K562 (cell line): ENCODE measurements around the gene PLPPR1. TPM values are rescaled to one million over a fixed set of nuclear protein-coding genes. Genes with fewer than 3 reads are reported as not detected.

Source experiments
- ATAC-seq: fragments of 200-7000 bp; cut with Tn5 transposase; 3 replicates; pipeline ENCODE4 v1.9.1; 2020; ENCODE audit warnings: moderate library complexity
- BruUV-seq: library from RNA; stranded (reverse); fragments of 400-500 nt; replicated peaks from 2 replicates; lab custom pipeline; 2021; lab: Mats Ljungman, UMichigan
- CTCF ChIA-PET: fragments of 300-600 bp; formaldehyde crosslinking; extraction: SDS; loops from one replicate; lab custom pipeline; 2021; ENCODE audit warnings: low intra/inter-chr PET ratio; lab: Yijun Ruan, JAX
- POLR2A ChIA-PET: fragments of 300-600, 350-650 bp; sonication (Branson Sonifier 250); formaldehyde crosslinking; extraction: SDS; loops from one replicate; lab custom pipeline; 2021; ENCODE audit warnings: antibody characterized with exemption, inconsistent platforms; lab: Yijun Ruan, JAX
- DNase-seq, 4 experiments: peaks; one replicate each; pipeline versions ENCODE4 v3.0.0 to v3.0.0-alpha.2; 2011 to 2018; ENCODE audit warnings: low spot score in 3 of 4, mixed read lengths in 3 of 4; ENCODE audit errors: extremely low read depth in 1 of 4
- FAIRE-seq: peaks from 2 replicates; lab custom pipeline; 2011; peaks lifted over from hg19 to GRCh38; lab: Jason Lieb, UNC
- H2AFZ ChIP-seq: 2 replicates; pipeline ENCODE4 v1.6.0; 2011; ENCODE audit warnings: low read depth, low read length, control low read depth, inconsistent platforms
- H3K27ac ChIP-seq: fragments of 200-600 bp; 3 replicates; pipeline ENCODE4 v1.8.0; 2011; ENCODE audit warnings: low read depth, mild to moderate bottlenecking, control low read depth, inconsistent platforms, low read length, moderate library complexity, mixed read lengths; ENCODE audit errors: extremely low read depth
- H3K27me3 ChIP-seq, 2 experiments: fragments of 300-600 bp in 1 of 2; 2 replicates in 1 of 2; 3 replicates in 1 of 2; pipeline versions ENCODE4 v1.6.0 to v1.8.0; 2011; ENCODE audit warnings: inconsistent platforms in 2 of 2, low read length in 2 of 2, mild to moderate bottlenecking in 1 of 2, mixed read lengths in 1 of 2, moderate library complexity in 1 of 2; ENCODE audit not compliant: control insufficient read depth in 2 of 2, insufficient read depth in 2 of 2
- H3K36me3 ChIP-seq: fragments of 300-600 bp; 3 replicates; pipeline ENCODE4 v1.8.0; 2011; ENCODE audit warnings: mild to moderate bottlenecking, low read length, inconsistent platforms; ENCODE audit not compliant: control insufficient read depth, insufficient read depth
- H3K4me1 ChIP-seq, 2 experiments: fragments of 200-600 bp in 1 of 2; replicated peaks in 1 of 2; 2 replicates in 1 of 2; 3 replicates in 1 of 2; pipeline versions ENCODE4 v1.5.1 to v1.8.0; 2011; ENCODE audit warnings: inconsistent platforms in 2 of 2, low read length in 2 of 2, mild to moderate bottlenecking in 1 of 2, mixed read lengths in 1 of 2, moderate library complexity in 1 of 2; ENCODE audit not compliant: control insufficient read depth in 2 of 2, insufficient read depth in 2 of 2
- H3K4me2 ChIP-seq: 2 replicates; pipeline ENCODE4 v1.6.1; 2011; ENCODE audit warnings: low read length, control low read depth, inconsistent platforms, mixed read lengths; ENCODE audit not compliant: insufficient read depth
- H3K4me3 ChIP-seq: fragments of 200-600 bp; sonication (generic), shearing (Covaris generic); 2 replicates; pipeline ENCODE4 v1.5.1; 2016; ENCODE audit warnings: control low read depth, inconsistent platforms
- H3K79me2 ChIP-seq: fragments of 200-600 bp; 3 replicates; pipeline ENCODE4 v1.8.0; 2011; ENCODE audit warnings: low read length, inconsistent platforms; ENCODE audit not compliant: control insufficient read depth, insufficient read depth
- H3K9ac ChIP-seq, 2 experiments: 2 replicates each; pipeline versions ENCODE4 v1.6.0 to v1.6.1; 2011; ENCODE audit warnings: low read depth in 2 of 2, low read length in 2 of 2, control low read depth in 1 of 2, inconsistent platforms in 1 of 2, mild to moderate bottlenecking in 1 of 2, mixed read lengths in 1 of 2; ENCODE audit not compliant: insufficient read depth in 1 of 2
- H3K9me1 ChIP-seq: one replicate; pipeline ENCODE4 v1.6.0; 2011; ENCODE audit warnings: inconsistent platforms, mild to moderate bottlenecking, low read length, moderate library complexity; ENCODE audit not compliant: control insufficient read depth, insufficient read depth
- H3K9me3 ChIP-seq: replicated peaks from 2 replicates; pipeline ENCODE4 v1.5.1; 2011; ENCODE audit warnings: low read depth, low read length, inconsistent platforms; ENCODE audit not compliant: control insufficient read depth, insufficient read depth
- H4K20me1 ChIP-seq: replicated peaks from 2 replicates; pipeline ENCODE4 v1.6.1; 2011; ENCODE audit warnings: low read length, inconsistent platforms, mixed read lengths; ENCODE audit not compliant: control insufficient read depth, insufficient read depth
- CBX5 ChIP-seq: IDR thresholded peaks from 2 replicates; pipeline ENCODE4 v1.6.1; 2014; ENCODE audit warnings: low read depth, borderline replicate concordance
- EHMT2 ChIP-seq: fragments of 450-650 bp; IDR thresholded peaks from 2 replicates; pipeline ENCODE4 v1.6.1; 2018; ENCODE audit warnings: antibody characterized with exemption
- JUND ChIP-seq, 2 experiments: IDR thresholded peaks; 2 replicates in 1 of 2; 3 replicates in 1 of 2; pipeline ENCODE4 v1.6.1; 2011; ENCODE audit warnings: borderline replicate concordance in 2 of 2, low read depth in 2 of 2, low read length in 2 of 2, improper control_type of control experiment in 1 of 2, missing biosample characterization in 1 of 2, missing genetic modification characterization in 1 of 2, missing genetic modification reagents in 1 of 2
- KLF16 ChIP-seq: IDR thresholded peaks from 2 replicates; pipeline ENCODE4 v1.6.1; 2016; ENCODE audit warnings: antibody characterized with exemption
- MCM2 ChIP-seq: fragments of 450-650 bp; IDR thresholded peaks from 2 replicates; pipeline ENCODE4 v1.6.1; 2017; ENCODE audit warnings: low read depth, mild to moderate bottlenecking
- PRMT5 ChIP-seq: sonication (generic); formaldehyde crosslinking; IDR thresholded peaks from 2 replicates; pipeline ENCODE4 v1.5.0; 2020; ENCODE audit warnings: missing genetic modification reagents
- RCOR1 ChIP-seq, 2 experiments: IDR thresholded peaks; 2 replicates each; pipeline ENCODE4 v1.6.1; 2012; ENCODE audit warnings: low read depth in 2 of 2, low read length in 2 of 2, borderline replicate concordance in 1 of 2, improper control_type of control experiment in 1 of 2
- SIX5 ChIP-seq, 2 experiments: IDR thresholded peaks; 2 replicates each; pipeline ENCODE4 v1.6.1; 2011; ENCODE audit warnings: low read length in 2 of 2, borderline replicate concordance in 1 of 2, low read depth in 1 of 2, mild to moderate bottlenecking in 1 of 2, moderate library complexity in 1 of 2; ENCODE audit not compliant: insufficient read depth in 1 of 2
- TOE1 ChIP-seq, 2 experiments: fragments of 450-650 bp in 1 of 2; sonication (generic) in 1 of 2; formaldehyde crosslinking in 1 of 2; IDR thresholded peaks; 2 replicates each; pipeline versions ENCODE4 v1.7.1 to v1.8.0; 2016 to 2022; ENCODE audit warnings: borderline replicate concordance in 2 of 2, mild to moderate bottlenecking in 2 of 2, antibody characterized with exemption in 1 of 2, inconsistent platforms in 1 of 2, low read depth in 1 of 2, missing genetic modification reagents in 1 of 2, moderate library complexity in 1 of 2
- ZBTB12 ChIP-seq: fragments of 250-450 bp; sonication (Bioruptor Pico); IDR thresholded peaks from 2 replicates; pipeline ENCODE4 v1.4.0; 2020
- ZNF12 ChIP-seq: sonication (generic); formaldehyde crosslinking; IDR thresholded peaks from 2 replicates; pipeline ENCODE4 v1.4.0; 2020; ENCODE audit warnings: mild to moderate bottlenecking, missing genetic modification reagents
- ZNF140 ChIP-seq: fragments of 250-450 bp; sonication (Bioruptor Pico); IDR thresholded peaks from 2 replicates; pipeline ENCODE4 v1.8.0; 2021; ENCODE audit warnings: moderate library complexity, mild to moderate bottlenecking, inconsistent platforms
- ZNF740 ChIP-seq, 3 experiments: fragments of 200-800 bp in 1 of 3; sonication (Bioruptor generic) in 1 of 3; sonication (generic) in 1 of 3; formaldehyde crosslinking in 1 of 3; IDR thresholded peaks; 2 replicates each; pipeline versions ENCODE4 v1.6.1 to v1.8.0; 2016 to 2022; ENCODE audit warnings: mild to moderate bottlenecking in 2 of 3, missing compliant biosample characterization in 2 of 3, missing genetic modification characterization in 2 of 3, missing genetic modification reagents in 1 of 3
- ZNF79 ChIP-seq: fragments of 250-450 bp; sonication (Bioruptor Pico); IDR thresholded peaks from 2 replicates; pipeline ENCODE4 v1.4.0; 2020; ENCODE audit warnings: low read depth, mild to moderate bottlenecking, moderate library complexity
- ZNF830 ChIP-seq: fragments of 250-450 bp; sonication (Bioruptor Pico); IDR thresholded peaks from 2 replicates; pipeline ENCODE4 v1.5.0; 2021; ENCODE audit warnings: mild to moderate bottlenecking
- WGBS: fragments of 100-300 bp; shearing (Covaris generic); methylation state at CpG from one replicate; pipeline ENCODE4 v1.1.6; 2016; ENCODE audit warnings: low coverage, mixed read lengths; ENCODE audit not compliant: insufficient coverage; ENCODE audit errors: missing lambda C conversion rate; 5-methylcytosine and 5-hydroxymethylcytosine counted together
- in situ Hi-C: fragments of 300-500 bp; cut with MboI; formaldehyde crosslinking; loops from 4 replicates; pipeline ENCODE4 v1.15.0; 2018; ENCODE audit warnings: inconsistent platforms, mixed read lengths
- intact Hi-C: fragments of 100-400 bp; cut with micrococcal nuclease; formaldehyde crosslinking; loops from 2 replicates; pipeline ENCODE4 v1.14.2; 2022
- polyA plus RNA-seq, 8 experiments: library from polyadenylated mRNA; depleted of rRNA in 4 of 8; stranded (reverse) in 5 of 8; unstranded in 3 of 8; fragments of >200 nt; fragmentation: Nextera tagmentation in 2 of 8; fragmentation: Illumina TruSeq in 1 of 8; extraction: Ambion mirVana in 2 of 8; extraction: Trizol in 1 of 8; gene quantifications; 2 replicates each; pipeline versions ENCODE4 v1.2.1 to v1.2.3, GENCODE V29; 2011 to 2014; ENCODE audit warnings: inconsistent platforms in 1 of 8, missing spikeins in 1 of 8
- total RNA-seq, 7 experiments: library from RNA; depleted of rRNA in 6 of 7; stranded (reverse); fragments of >200 nt in 6 of 7; fragmentation: Illumina TruSeq in 2 of 7; extraction: Trizol in 2 of 7; gene quantifications; 2 replicates each; pipeline versions ENCODE4 v1.2.1 to v1.2.3, GENCODE V29; 2011 to 2021; ENCODE audit warnings: low replicate concordance in 1 of 7

Gene PLPPR1
- total and polyA plus RNA-seq, 9 of the 15 experiments (the other 6 are each of a cell fraction or from before 2014, with no cell fraction given), result not detected

- no peaks in the 10 kb centered on the region for H3K36me3 ChIP-seq
- no peak for TF ChIP-seq SIX5 (IDR thresholded peaks at IDR 0.05; ENCODE audit: borderline replicate concordance in 1 of 2, insufficient read depth in 1 of 2, low read depth in 1 of 2, low read length in 2 of 2)
- no peak for TF ChIP-seq ZNF79 (CRISPR knock-in tag)
- no peak for TF ChIP-seq KLF16
- no peak for TF ChIP-seq ZBTB12 (CRISPR knock-in tag)
- no peak for TF ChIP-seq CBX5
- no peak for TF ChIP-seq ZNF140 (CRISPR knock-in tag)
- TF ChIP-seq ZNF740 (CRISPR knock-in tag; IDR thresholded peaks at IDR 0.05), result no peak
- no peak for TF ChIP-seq ZNF740 (tag; IDR thresholded peaks at IDR 0.05)
- TF ChIP-seq JUND (IDR thresholded peaks at IDR 0.05; ENCODE audit: borderline replicate concordance, low read depth, low read length), result no peak
- TF ChIP-seq JUND (tag; IDR thresholded peaks at IDR 0.05; ENCODE audit: borderline replicate concordance, low read depth, low read length), result no peak
- no peak for TF ChIP-seq TOE1 (IDR thresholded peaks at IDR 0.05; ENCODE audit: borderline replicate concordance)
- TF ChIP-seq TOE1 (CRISPR knock-in tag; IDR thresholded peaks at IDR 0.05; ENCODE audit: borderline replicate concordance, low read depth), result no peak
- TF ChIP-seq ZNF12 (CRISPR knock-in tag), result no peak
- TF ChIP-seq ZNF830 (CRISPR knock-in tag), result no peak
- TF ChIP-seq MCM2, result no peak
- TF ChIP-seq EHMT2, result no peak
- no peak for TF ChIP-seq PRMT5
- TF ChIP-seq RCOR1 (IDR thresholded peaks at IDR 0.05; ENCODE audit: borderline replicate concordance in 1 of 2, low read depth in 2 of 2, low read length in 2 of 2), result no peak
- TF ChIP-seq, all 486 proteins: peak for 0
- CTCF ChIA-PET, result no interaction called here
- Histone ChIP-seq H3K4me3 (no peak overlapping the region), H3K4me2 (no peak overlapping the region), H3K9ac (no peak overlapping the region), H3K27me3 (no peaks in the 10 kb centered on the region), H3K4me1 (no peaks in the 10 kb centered on the region), H2AFZ (no peak overlapping the region), H4K20me1 (no peaks in the 10 kb centered on the region), H3K9me3 (no peaks in the 10 kb centered on the region), H3K27ac (no peak overlapping the region), H3K79me2 (no peaks in the 10 kb centered on the region), H3K9me1 (no peaks in the 10 kb centered on the region)
- in situ Hi-C loops (no loop called here), intact Hi-C loops (no loop called here)
- POLR2A ChIA-PET, result no interaction called here
- DNase-seq (no peak), FAIRE-seq (no peak), ATAC-seq (no peak)
- BruUV-seq, result no TSS peak
- WGBS, result 0% methylated on average over 3 of the region's 3 CpGs
Observed at GRCh38 chr9:101072259-101072658, 43.7 kb downstream of the PLPPR1 start.
